ENCODE measurements around the gene TNRC18. TPM values are rescaled to one million over a fixed set of nuclear protein-coding genes. Genes with fewer than 3 reads are reported as not detected.

The TNRC18 gene
- polyA plus RNA-seq, 3 donors, result 0.64 to 49.9 (median 0.70) TPM

DNA sequence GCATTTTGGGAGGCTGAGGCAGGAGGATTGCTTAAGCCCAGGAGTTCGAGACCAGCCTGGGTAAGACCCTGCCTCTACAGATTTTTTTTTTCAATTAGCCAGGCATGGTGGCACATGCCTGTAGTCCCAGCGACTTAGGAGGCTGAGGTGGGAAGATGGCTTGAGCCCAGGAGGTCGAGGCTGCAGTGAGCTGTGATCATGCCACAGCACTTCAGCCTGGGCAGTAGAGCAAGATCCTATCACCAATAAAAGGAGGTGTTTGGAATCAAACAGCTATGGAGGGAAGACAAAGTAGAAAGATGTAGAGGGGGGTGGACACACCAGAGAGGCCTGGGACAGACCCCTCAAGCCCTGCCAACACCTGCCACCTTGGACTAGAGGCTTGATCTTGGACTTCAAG lies 9.1 kb upstream of the TNRC18 start:
- whole genome bisulfite sequencing (ENCODE audit: insufficient coverage), result 80% methylated on average over 1 of the region's 3 CpGs
- Mint-ChIP-seq H3K4me3 (no peak overlapping the region), H3K27ac (no peak overlapping the region), H3K4me1 (peaks cover 28% of the 10 kb centered on the region), H3K9me3 (peaks cover 7 to 23% (median 12%) of the 10 kb centered on the region in 7 donors), H3K27me3 (ENCODE audit: low read depth in 3 of 3) (peaks cover 1 to 5% (median 2%) of the 10 kb centered on the region in 3 donors), H3K36me3 (peaks cover 24 to 34% of the 10 kb centered on the region in 2 donors)
- no peak overlapping the region for H3K4me3 ChIP-seq (replicated peaks in 1 of 3; ENCODE audit: low read depth in 2 of 3, low read length in 3 of 3)
- H2AFZ ChIP-seq (ENCODE audit: insufficient read depth, low read depth, low read length, poor library complexity, severe bottlenecking), result no peak overlapping the region
- H3K27me3 ChIP-seq (ENCODE audit: control insufficient read depth in 2 of 2, insufficient read depth in 2 of 2, low read length in 2 of 2), result no peaks in the 10 kb centered on the region
- H3K27ac ChIP-seq (ENCODE audit: low read depth in 1 of 2, low read length in 2 of 2), result no peak overlapping the region
- intact Hi-C loops (cut with micrococcal nuclease), result no loop called here
- no peak for DNase-seq
- H3K9ac ChIP-seq (ENCODE audit: insufficient read depth, low read length, poor library complexity, severe bottlenecking), result no peak overlapping the region
- H3K9me3 ChIP-seq (replicated peaks in 1 of 2; ENCODE audit: control insufficient read depth in 1 of 2, insufficient read depth in 1 of 2, low read length in 2 of 2), result peaks cover 0 to 12% of the 10 kb centered on the region in 2 donors
- peaks cover 26 to 30% of the 10 kb centered on the region in 2 donors for H3K4me1 ChIP-seq (ENCODE audit: control insufficient read depth in 1 of 2, insufficient read depth in 2 of 2, low read length in 2 of 2)
- no peak for TF ChIP-seq CTCF (IDR thresholded peaks at IDR 0.05)
- no peak overlapping the region for H3K4me2 ChIP-seq (replicated peaks; ENCODE audit: extremely low read depth, low read length, poor library complexity, severe bottlenecking)
- peaks cover 0 to 8% of the 10 kb centered on the region in 2 donors for H3K36me3 ChIP-seq (replicated peaks in 1 of 2; ENCODE audit: control insufficient read depth in 1 of 2, insufficient read depth in 2 of 2, low read length in 2 of 2)
- peaks cover 58% of the 10 kb centered on the region for H3K79me2 ChIP-seq (ENCODE audit: insufficient read depth, low read length)
- peaks cover 59% of the 10 kb centered on the region for H4K20me1 ChIP-seq (ENCODE audit: insufficient read depth, low read length)

DNA sequence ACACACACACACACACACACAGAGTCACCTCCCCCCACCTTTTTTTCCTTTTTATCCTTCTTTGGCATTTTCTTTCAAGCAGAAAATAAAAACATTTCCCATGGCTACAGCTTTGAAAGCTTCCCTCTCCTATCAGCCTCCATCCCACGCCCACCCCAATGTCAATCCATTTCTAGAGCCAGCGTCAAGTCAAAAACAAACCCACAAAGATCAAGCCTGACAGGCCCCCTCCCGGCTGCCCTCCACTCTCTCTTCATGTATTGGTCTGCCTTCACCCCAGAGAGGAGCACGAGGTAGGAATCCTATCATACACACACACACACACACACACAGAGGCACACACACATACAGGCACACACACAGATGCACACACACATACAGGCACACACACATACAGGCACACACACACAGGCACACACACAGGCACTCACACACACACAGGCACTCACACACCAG lies 8.0 kb upstream of the TNRC18 start:
- Histone ChIP-seq H3K4me1 (ENCODE audit: control insufficient read depth in 1 of 2, insufficient read depth in 2 of 2, low read length in 2 of 2) (peaks cover 26 to 35% of the 10 kb centered on the region in 2 donors), H2AFZ (ENCODE audit: insufficient read depth, low read depth, low read length, poor library complexity, severe bottlenecking) (no peak overlapping the region), H3K4me2 (replicated peaks; ENCODE audit: extremely low read depth, low read length, poor library complexity, severe bottlenecking) (no peak overlapping the region), H3K79me2 (ENCODE audit: insufficient read depth, low read length) (peaks cover 67% of the 10 kb centered on the region), H3K4me3 (replicated peaks in 1 of 3; ENCODE audit: low read depth in 2 of 3, low read length in 3 of 3) (no peak overlapping the region), H3K9me3 (replicated peaks in 1 of 2; ENCODE audit: control insufficient read depth in 1 of 2, insufficient read depth in 1 of 2, low read length in 2 of 2) (peaks cover 0 to 8% of the 10 kb centered on the region in 2 donors), H3K36me3 (replicated peaks in 1 of 2; ENCODE audit: control insufficient read depth in 1 of 2, insufficient read depth in 2 of 2, low read length in 2 of 2) (peaks cover 0 to 8% of the 10 kb centered on the region in 2 donors), H3K9ac (ENCODE audit: insufficient read depth, low read length, poor library complexity, severe bottlenecking) (no peak overlapping the region), H3K27me3 (ENCODE audit: control insufficient read depth in 2 of 2, insufficient read depth in 2 of 2, low read length in 2 of 2) (no peaks in the 10 kb centered on the region), H4K20me1 (ENCODE audit: insufficient read depth, low read length) (peaks cover 62% of the 10 kb centered on the region), H3K27ac (ENCODE audit: low read depth in 1 of 2, low read length in 2 of 2) (no peak overlapping the region)
- TF ChIP-seq CTCF (IDR thresholded peaks at IDR 0.05), result no peak
- H3K4me1 Mint-ChIP-seq, result peaks cover 32% of the 10 kb centered on the region
- peaks cover 1 to 3% (median 2%) of the 10 kb centered on the region in 3 donors for H3K27me3 Mint-ChIP-seq (ENCODE audit: low read depth in 3 of 3)
- H3K4me3 Mint-ChIP-seq, result no peak overlapping the region
- WGBS (ENCODE audit: insufficient coverage), result 49% methylated on average over 4 of the region's 4 CpGs
- no peak for DNase-seq
- H3K36me3 Mint-ChIP-seq, result peaks cover 18 to 30% of the 10 kb centered on the region in 2 donors
- H3K27ac Mint-ChIP-seq, result no peak overlapping the region
- intact Hi-C loops (cut with micrococcal nuclease), result no loop called here
- H3K9me3 Mint-ChIP-seq, result peaks cover 5 to 13% (median 9%) of the 10 kb centered on the region in 7 donors

All from CD14-positive monocyte (primary cell).